Measurements from ENCODE around the gene CUL3. TPM values are rescaled to one million over a fixed set of nuclear protein-coding genes. Genes with fewer than 3 reads are reported as not detected.

CUL3 gene
- total and polyA plus RNA-seq, 2 experiments from 2014 or later, result 86.0 to 125 TPM

DNA sequence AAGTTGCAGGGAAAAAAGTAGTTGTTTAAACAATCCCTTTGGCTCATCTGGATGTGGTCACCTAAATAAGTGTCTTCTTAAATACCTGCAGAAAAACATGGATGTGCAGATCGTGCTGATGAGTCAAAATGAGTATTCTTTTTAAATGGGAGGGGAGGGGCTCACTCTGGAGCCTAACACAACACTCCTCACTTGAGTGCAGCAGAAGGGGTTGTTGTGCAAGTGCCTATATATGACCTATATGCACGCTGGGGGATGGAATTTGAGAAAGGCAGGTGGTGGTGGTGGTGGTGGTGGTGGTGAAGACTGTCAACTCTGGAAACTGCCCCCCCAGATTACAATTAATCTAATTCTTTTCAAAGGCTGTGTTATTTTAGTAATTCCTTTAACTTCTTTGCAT is 105.3 kb downstream of the CUL3 start (continued):
- TF ChIP-seq, protein P1, sequence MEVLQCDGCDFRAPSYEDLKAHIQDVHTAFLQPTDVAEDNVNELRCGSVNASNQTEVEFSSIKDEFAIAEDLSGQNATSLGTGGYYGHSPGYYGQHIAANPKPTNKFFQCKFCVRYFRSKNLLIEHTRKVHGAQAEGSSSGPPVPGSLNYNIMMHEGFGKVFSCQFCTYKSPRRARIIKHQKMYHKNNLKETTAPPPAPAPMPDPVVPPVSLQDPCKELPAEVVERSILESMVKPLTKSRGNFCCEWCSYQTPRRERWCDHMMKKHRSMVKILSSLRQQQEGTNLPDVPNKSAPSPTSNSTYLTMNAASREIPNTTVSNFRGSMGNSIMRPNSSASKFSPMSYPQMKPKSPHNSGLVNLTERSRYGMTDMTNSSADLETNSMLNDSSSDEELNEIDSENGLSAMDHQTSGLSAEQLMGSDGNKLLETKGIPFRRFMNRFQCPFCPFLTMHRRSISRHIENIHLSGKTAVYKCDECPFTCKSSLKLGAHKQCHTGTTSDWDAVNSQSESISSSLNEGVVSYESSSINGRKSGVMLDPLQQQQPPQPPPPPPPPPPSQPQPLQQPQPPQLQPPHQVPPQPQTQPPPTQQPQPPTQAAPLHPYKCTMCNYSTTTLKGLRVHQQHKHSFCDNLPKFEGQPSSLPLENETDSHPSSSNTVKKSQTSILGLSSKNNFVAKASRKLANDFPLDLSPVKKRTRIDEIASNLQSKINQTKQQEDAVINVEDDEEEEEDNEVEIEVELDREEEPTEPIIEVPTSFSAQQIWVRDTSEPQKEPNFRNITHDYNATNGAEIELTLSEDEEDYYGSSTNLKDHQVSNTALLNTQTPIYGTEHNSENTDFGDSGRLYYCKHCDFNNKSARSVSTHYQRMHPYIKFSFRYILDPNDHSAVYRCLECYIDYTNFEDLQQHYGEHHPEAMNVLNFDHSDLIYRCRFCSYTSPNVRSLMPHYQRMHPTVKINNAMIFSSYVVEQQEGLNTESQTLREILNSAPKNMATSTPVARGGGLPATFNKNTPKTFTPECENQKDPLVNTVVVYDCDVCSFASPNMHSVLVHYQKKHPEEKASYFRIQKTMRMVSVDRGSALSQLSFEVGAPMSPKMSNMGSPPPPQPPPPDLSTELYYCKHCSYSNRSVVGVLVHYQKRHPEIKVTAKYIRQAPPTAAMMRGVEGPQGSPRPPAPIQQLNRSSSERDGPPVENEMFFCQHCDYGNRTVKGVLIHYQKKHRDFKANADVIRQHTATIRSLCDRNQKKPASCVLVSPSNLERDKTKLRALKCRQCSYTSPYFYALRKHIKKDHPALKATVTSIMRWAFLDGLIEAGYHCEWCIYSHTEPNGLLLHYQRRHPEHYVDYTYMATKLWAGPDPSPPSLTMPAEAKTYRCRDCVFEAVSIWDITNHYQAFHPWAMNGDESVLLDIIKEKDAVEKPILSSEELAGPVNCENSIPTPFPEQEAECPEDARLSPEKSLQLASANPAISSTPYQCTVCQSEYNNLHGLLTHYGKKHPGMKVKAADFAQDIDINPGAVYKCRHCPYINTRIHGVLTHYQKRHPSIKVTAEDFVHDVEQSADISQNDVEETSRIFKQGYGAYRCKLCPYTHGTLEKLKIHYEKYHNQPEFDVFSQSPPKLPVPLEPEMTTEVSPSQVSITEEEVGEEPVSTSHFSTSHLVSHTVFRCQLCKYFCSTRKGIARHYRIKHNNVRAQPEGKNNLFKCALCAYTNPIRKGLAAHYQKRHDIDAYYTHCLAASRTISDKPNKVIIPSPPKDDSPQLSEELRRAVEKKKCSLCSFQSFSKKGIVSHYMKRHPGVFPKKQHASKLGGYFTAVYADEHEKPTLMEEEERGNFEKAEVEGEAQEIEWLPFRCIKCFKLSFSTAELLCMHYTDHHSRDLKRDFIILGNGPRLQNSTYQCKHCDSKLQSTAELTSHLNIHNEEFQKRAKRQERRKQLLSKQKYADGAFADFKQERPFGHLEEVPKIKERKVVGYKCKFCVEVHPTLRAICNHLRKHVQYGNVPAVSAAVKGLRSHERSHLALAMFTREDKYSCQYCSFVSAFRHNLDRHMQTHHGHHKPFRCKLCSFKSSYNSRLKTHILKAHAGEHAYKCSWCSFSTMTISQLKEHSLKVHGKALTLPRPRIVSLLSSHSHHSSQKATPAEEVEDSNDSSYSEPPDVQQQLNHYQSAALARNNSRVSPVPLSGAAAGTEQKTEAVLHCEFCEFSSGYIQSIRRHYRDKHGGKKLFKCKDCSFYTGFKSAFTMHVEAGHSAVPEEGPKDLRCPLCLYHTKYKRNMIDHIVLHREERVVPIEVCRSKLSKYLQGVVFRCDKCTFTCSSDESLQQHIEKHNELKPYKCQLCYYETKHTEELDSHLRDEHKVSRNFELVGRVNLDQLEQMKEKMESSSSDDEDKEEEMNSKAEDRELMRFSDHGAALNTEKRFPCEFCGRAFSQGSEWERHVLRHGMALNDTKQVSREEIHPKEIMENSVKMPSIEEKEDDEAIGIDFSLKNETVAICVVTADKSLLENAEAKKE (CRISPR knock-in tag; IDR thresholded peaks at IDR 0.05), result no peak
- TF ChIP-seq, protein P2, sequence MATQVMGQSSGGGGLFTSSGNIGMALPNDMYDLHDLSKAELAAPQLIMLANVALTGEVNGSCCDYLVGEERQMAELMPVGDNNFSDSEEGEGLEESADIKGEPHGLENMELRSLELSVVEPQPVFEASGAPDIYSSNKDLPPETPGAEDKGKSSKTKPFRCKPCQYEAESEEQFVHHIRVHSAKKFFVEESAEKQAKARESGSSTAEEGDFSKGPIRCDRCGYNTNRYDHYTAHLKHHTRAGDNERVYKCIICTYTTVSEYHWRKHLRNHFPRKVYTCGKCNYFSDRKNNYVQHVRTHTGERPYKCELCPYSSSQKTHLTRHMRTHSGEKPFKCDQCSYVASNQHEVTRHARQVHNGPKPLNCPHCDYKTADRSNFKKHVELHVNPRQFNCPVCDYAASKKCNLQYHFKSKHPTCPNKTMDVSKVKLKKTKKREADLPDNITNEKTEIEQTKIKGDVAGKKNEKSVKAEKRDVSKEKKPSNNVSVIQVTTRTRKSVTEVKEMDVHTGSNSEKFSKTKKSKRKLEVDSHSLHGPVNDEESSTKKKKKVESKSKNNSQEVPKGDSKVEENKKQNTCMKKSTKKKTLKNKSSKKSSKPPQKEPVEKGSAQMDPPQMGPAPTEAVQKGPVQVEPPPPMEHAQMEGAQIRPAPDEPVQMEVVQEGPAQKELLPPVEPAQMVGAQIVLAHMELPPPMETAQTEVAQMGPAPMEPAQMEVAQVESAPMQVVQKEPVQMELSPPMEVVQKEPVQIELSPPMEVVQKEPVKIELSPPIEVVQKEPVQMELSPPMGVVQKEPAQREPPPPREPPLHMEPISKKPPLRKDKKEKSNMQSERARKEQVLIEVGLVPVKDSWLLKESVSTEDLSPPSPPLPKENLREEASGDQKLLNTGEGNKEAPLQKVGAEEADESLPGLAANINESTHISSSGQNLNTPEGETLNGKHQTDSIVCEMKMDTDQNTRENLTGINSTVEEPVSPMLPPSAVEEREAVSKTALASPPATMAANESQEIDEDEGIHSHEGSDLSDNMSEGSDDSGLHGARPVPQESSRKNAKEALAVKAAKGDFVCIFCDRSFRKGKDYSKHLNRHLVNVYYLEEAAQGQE (IDR thresholded peaks at IDR 0.05; ENCODE audit: unreplicated experiment), result no peak
- TF ChIP-seq JUNB (IDR thresholded peaks at IDR 0.05; ENCODE audit: unreplicated experiment) (no peak), STAT1 (IDR thresholded peaks at IDR 0.05; ENCODE audit: unreplicated experiment) (no peak)

GRCh38 chr2:224472827-224473226 is 112.3 kb downstream of the CUL3 start:
- Mint-ChIP-seq H3K36me3 (ENCODE audit: low read depth) (peaks cover 30% of the 10 kb centered on the region), H3K27ac (0 out of 2 replicates have a peak overlapping the region, but pooled peaks have one; percentile 9), H3K4me1 (peaks cover under 1% of the 10 kb centered on the region; the same call in 2 of the 3 replicates), H3K9me3 (no peaks in the 10 kb centered on the region), H3K4me3 (no peak overlapping the region), H3K27me3 (ENCODE audit: insufficient read depth, low read depth, poor library complexity) (peaks cover 1% of the 10 kb centered on the region)
- no peak for ATAC-seq
- Histone ChIP-seq H3K4me2 (no peak overlapping the region), H4K20me1 (replicated peaks; ENCODE audit: insufficient read depth) (no peaks in the 10 kb centered on the region), H3K27ac (ENCODE audit: low read depth) (no peak overlapping the region), H3K79me2 (replicated peaks; ENCODE audit: insufficient read depth) (no peaks in the 10 kb centered on the region), H3F3A (replicated peaks; ENCODE audit: low read depth) (no peaks in the 10 kb centered on the region), H3K4me1 (ENCODE audit: insufficient read depth) (no peaks in the 10 kb centered on the region), H3K36me3 (ENCODE audit: insufficient read depth) (peaks cover 4% of the 10 kb centered on the region; the same call in 1 of the 2 replicates), H3K9me2 (ENCODE audit: insufficient read depth) (no peaks in the 10 kb centered on the region), H3K4me3 (no peak overlapping the region), H2AFZ (no peak overlapping the region), H3K27me3 (ENCODE audit: insufficient read depth) (no peaks in the 10 kb centered on the region)
- no peak for DNase-seq (ENCODE audit: low spot score)
- TF ChIP-seq POLR2AphosphoS5 (IDR thresholded peaks at IDR 0.05; ENCODE audit: low read depth), result no peak

Measured in GM23338 (cell line).